ENCODE results near the gene SLC7A7.

SLC7A7 gene

GRCh38 chr14:22803687-22803974 lies 11.6 kb downstream of the SLC7A7 start:
- H3K4me1 ChIP-seq: no peaks in the 10 kb centered on the region
- intact Hi-C loops (cut with DNase I; ENCODE audit: low total_unique reads): no loop called here
- H3K27me3 ChIP-seq: no peaks in the 10 kb centered on the region
- H3K36me3 ChIP-seq: no peaks in the 10 kb centered on the region
- no peak overlapping the region for H3K4me3 ChIP-seq
- no peak for DNase-seq
- no peak overlapping the region for H3K27ac ChIP-seq
- TF ChIP-seq CTCF (IDR thresholded peaks at IDR 0.05): no peak
- no peaks in the 10 kb centered on the region for H3K9me3 ChIP-seq

- TF ChIP-seq CTCF (IDR thresholded peaks at IDR 0.05): no peak
- H3K27ac ChIP-seq: no peak overlapping the region
- H3K27me3 ChIP-seq: no peaks in the 10 kb centered on the region
- no peaks in the 10 kb centered on the region for H3K36me3 ChIP-seq
- DNase-seq: no peak
- H3K9me3 ChIP-seq: no peaks in the 10 kb centered on the region
- intact Hi-C loops (cut with DNase I; ENCODE audit: low total_unique reads): no loop called here
- H3K4me3 ChIP-seq: no peak overlapping the region
- no peaks in the 10 kb centered on the region for H3K4me1 ChIP-seq
Observed at GRCh38 chr14:22802860-22803686, 12.2 kb downstream of the SLC7A7 start.

GRCh38 chr14:22801716-22802115 lies 13.5 kb downstream of the SLC7A7 start:
- intact Hi-C loops (cut with DNase I; ENCODE audit: low total_unique reads): no loop called here
- no peaks in the 10 kb centered on the region for H3K4me1 ChIP-seq
- H3K27ac ChIP-seq: no peak overlapping the region
- no peak for TF ChIP-seq CTCF (IDR thresholded peaks at IDR 0.05)
- H3K4me3 ChIP-seq: no peak overlapping the region
- DNase-seq: no peak
- no peaks in the 10 kb centered on the region for H3K27me3 ChIP-seq
- H3K36me3 ChIP-seq: no peaks in the 10 kb centered on the region
- no peaks in the 10 kb centered on the region for H3K9me3 ChIP-seq

- Histone ChIP-seq H3K9me3 (no peaks in the 10 kb centered on the region), H3K4me1 (no peaks in the 10 kb centered on the region), H3K27ac (no peak overlapping the region), H3K4me3 (no peak overlapping the region), H3K27me3 (no peaks in the 10 kb centered on the region), H3K36me3 (no peaks in the 10 kb centered on the region)
- intact Hi-C loops (cut with DNase I; ENCODE audit: low total_unique reads): no loop called here
- DNase-seq: no peak
- TF ChIP-seq CTCF (IDR thresholded peaks at IDR 0.05): no peak
Observed at GRCh38 chr14:22800346-22800745, 14.9 kb downstream of the SLC7A7 start.

- Histone ChIP-seq H3K36me3 (no peaks in the 10 kb centered on the region), H3K9me3 (no peaks in the 10 kb centered on the region), H3K4me3 (no peak overlapping the region), H3K4me1 (no peaks in the 10 kb centered on the region), H3K27me3 (no peaks in the 10 kb centered on the region), H3K27ac (no peak overlapping the region)
- no peak for TF ChIP-seq CTCF (IDR thresholded peaks at IDR 0.05)
- intact Hi-C loops (cut with DNase I; ENCODE audit: low total_unique reads): no loop called here
- DNase-seq: no peak
Observed at GRCh38 chr14:22798528-22798927, 16.7 kb downstream of the SLC7A7 start.
